ENCODE results near the gene CRYL1. TPM values are rescaled to one million over a fixed set of nuclear protein-coding genes. Genes with fewer than 3 reads are reported as not detected.
A peak's percentile ranks its signal among the peaks of the same experiment; 100 is the strongest.

CRYL1 gene
- total RNA-seq, 1 experiment from 2014 or later = 5.9 TPM

DNA sequence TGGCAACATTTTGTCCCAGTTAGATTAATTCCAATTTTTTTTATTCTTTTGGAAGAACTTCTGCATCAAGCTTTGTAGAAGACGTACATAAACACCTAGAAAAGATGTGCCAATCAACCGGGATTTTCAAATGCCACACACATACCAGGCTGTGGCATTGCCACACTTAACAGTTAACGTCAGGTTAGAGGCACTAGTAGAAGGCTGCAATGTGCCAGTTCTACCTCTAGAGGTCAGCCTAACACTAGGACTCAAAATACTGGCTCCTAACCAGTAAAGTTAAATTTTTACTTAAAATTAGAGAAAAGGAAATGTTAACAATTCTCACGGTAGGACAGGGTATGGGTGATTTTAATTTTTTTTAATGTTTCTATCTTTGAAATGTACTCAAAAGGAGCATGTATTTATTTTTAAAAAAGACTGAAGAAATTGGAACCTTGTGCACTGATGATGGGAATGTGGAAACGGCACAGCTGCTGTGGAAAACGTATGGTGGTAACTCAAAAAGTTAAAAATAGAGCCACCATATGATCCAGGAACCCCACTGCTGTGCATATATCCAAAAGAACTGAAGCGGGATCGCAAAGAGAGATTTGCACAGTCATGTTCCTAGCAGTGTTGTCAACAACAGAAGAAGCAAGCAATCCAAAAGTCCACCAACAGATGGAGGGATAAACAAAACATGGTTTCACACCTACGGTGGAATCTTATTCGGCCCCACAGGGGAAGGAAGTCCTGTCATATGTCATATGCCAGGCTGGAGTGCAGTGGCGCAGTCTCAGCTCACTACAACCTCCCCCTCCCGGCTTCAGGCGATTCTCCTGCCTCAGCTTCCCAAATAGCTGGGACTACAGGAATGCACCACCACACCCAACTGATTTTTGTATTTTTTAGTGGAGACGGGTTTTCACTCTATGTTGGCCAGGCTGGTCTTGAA, 30.3 kb downstream of the CRYL1 start:
- intact Hi-C loops (cut with micrococcal nuclease; ENCODE audit: unreplicated experiment) = loop anchor here (1.0 to 10.0 kb wide), 8 partner anchors 207 to 984 kb away; partner anchors contain the start of genes IL17D, MRPL57 and SKA3
- no peak overlapping the region for H3K27ac ChIP-seq (ENCODE audit: low read depth, low read length, poor library complexity, severe bottlenecking)
- DNase-seq (ENCODE audit: low spot score) = peak; percentile 75
- peaks cover 8% of the 10 kb centered on the region for H3K4me1 ChIP-seq (ENCODE audit: insufficient read depth, low read length, poor library complexity, severe bottlenecking)
- no peaks in the 10 kb centered on the region for H3K36me3 ChIP-seq (ENCODE audit: insufficient read depth, low read length, poor library complexity, severe bottlenecking)
- TF ChIP-seq, protein P1, sequence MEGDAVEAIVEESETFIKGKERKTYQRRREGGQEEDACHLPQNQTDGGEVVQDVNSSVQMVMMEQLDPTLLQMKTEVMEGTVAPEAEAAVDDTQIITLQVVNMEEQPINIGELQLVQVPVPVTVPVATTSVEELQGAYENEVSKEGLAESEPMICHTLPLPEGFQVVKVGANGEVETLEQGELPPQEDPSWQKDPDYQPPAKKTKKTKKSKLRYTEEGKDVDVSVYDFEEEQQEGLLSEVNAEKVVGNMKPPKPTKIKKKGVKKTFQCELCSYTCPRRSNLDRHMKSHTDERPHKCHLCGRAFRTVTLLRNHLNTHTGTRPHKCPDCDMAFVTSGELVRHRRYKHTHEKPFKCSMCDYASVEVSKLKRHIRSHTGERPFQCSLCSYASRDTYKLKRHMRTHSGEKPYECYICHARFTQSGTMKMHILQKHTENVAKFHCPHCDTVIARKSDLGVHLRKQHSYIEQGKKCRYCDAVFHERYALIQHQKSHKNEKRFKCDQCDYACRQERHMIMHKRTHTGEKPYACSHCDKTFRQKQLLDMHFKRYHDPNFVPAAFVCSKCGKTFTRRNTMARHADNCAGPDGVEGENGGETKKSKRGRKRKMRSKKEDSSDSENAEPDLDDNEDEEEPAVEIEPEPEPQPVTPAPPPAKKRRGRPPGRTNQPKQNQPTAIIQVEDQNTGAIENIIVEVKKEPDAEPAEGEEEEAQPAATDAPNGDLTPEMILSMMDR (conservative IDR thresholded peaks at IDR 0.05; ENCODE audit: low read depth, low read length) = peak; percentile 96
- TF ChIP-seq EZH2 (IDR thresholded peaks at IDR 0.05; ENCODE audit: borderline replicate concordance, low read depth, low read length, poor library complexity, severe bottlenecking) = no peak
- H3K27me3 ChIP-seq (replicated peaks; ENCODE audit: insufficient read depth, low read depth, low read length, poor library complexity) = no peaks in the 10 kb centered on the region
- no TSS peak for BruUV-seq (replicated peaks)
- H3K4me3 ChIP-seq (ENCODE audit: low read depth, low read length, poor library complexity, severe bottlenecking) = no peak overlapping the region
- H3K9me3 ChIP-seq (ENCODE audit: low read depth, low read length, poor library complexity, severe bottlenecking) = peaks cover 5% of the 10 kb centered on the region
- ChIA-PET POLR2A (ENCODE audit: low non-redundant PET) (no interaction called here), CTCF (interaction anchor here (0.7 to 1.5 kb wide), 4 partner anchors 334 to 432 kb away, joined by 3 to 5 read pairs (median 4); no protein-coding TSS in a partner anchor)

DNA sequence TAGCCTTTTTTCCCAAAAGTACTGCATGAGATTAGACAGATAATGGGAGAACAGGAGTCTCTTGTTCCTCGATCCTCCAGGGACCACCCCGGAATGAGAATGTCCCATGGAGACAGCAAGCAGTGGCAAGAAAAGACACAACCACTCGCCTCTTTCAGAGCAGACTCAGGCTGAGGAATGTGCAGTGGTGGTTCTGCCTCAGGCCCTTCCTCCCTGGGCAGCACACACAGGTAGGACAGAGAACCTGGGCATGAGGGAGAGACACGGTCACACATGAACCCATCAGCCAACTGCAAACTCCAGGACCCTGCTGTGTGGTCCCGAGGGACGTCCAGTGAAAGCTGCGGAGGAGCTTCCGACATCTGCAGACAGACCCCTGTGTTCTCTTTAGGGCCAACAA, 31.0 kb downstream of the CRYL1 start:
- CTCF ChIA-PET = interaction anchor here (2.1 kb wide), 1 partner anchor 430 kb away, joined by 14 read pairs; no protein-coding TSS in a partner anchor
- TF ChIP-seq, protein P1 (conservative IDR thresholded peaks at IDR 0.05; ENCODE audit: low read depth, low read length) = no peak
- no peak for TF ChIP-seq EZH2 (IDR thresholded peaks at IDR 0.05; ENCODE audit: borderline replicate concordance, low read depth, low read length, poor library complexity, severe bottlenecking)
- Histone ChIP-seq H3K4me1 (ENCODE audit: insufficient read depth, low read length, poor library complexity, severe bottlenecking) (peaks cover 8% of the 10 kb centered on the region), H3K9me3 (ENCODE audit: low read depth, low read length, poor library complexity, severe bottlenecking) (peaks cover 1% of the 10 kb centered on the region), H3K4me3 (ENCODE audit: low read depth, low read length, poor library complexity, severe bottlenecking) (no peak overlapping the region), H3K27me3 (replicated peaks; ENCODE audit: insufficient read depth, low read depth, low read length, poor library complexity) (no peaks in the 10 kb centered on the region), H3K27ac (ENCODE audit: low read depth, low read length, poor library complexity, severe bottlenecking) (no peak overlapping the region), H3K36me3 (ENCODE audit: insufficient read depth, low read length, poor library complexity, severe bottlenecking) (no peaks in the 10 kb centered on the region)
- intact Hi-C loops (cut with micrococcal nuclease; ENCODE audit: unreplicated experiment) = loop anchor here (1.0 to 10.0 kb wide), 8 partner anchors 208 to 985 kb away; partner anchors contain the start of genes IL17D, MRPL57 and SKA3
- no peak for DNase-seq (ENCODE audit: low spot score)
- POLR2A ChIA-PET (ENCODE audit: low non-redundant PET) = no interaction called here
- no TSS peak for BruUV-seq (replicated peaks)

DNA sequence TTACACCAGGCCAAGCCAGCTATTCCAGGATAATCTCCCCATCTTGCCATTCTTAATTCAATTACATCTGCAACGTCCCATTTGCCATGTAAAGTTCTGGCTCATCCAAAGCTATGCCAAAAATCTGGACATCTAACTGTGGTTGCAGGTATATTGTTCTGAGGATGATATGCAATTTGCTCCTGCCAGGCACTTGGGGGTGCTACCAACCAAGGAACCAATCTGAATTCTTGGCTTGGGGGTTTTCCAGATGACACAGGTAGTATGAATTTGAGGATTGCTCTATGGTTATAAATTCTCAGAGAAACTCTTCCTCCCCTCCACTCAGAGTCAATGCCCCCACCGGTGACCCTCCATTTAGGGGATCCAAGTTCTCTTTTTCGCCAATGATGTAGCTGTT, 33.0 kb downstream of the CRYL1 start:
- DNase-seq (ENCODE audit: low spot score) = peak; percentile 49
- BruUV-seq (replicated peaks) = no TSS peak
- peaks cover 8% of the 10 kb centered on the region for H3K4me1 ChIP-seq (ENCODE audit: insufficient read depth, low read length, poor library complexity, severe bottlenecking)
- ChIA-PET POLR2A (ENCODE audit: low non-redundant PET) (interaction anchor here (0.6 kb wide), 1 partner anchor 434 kb away, joined by 9 read pairs; no protein-coding TSS in a partner anchor), CTCF (interaction anchor here (0.6 to 2.1 kb wide), 4 partner anchors 377 to 984 kb away, joined by 3 to 14 read pairs (median 3); no protein-coding TSS in a partner anchor)
- no peaks in the 10 kb centered on the region for H3K36me3 ChIP-seq (ENCODE audit: insufficient read depth, low read length, poor library complexity, severe bottlenecking)
- H3K27me3 ChIP-seq (replicated peaks; ENCODE audit: insufficient read depth, low read depth, low read length, poor library complexity) = no peaks in the 10 kb centered on the region
- TF ChIP-seq EZH2 (IDR thresholded peaks at IDR 0.05; ENCODE audit: borderline replicate concordance, low read depth, low read length, poor library complexity, severe bottlenecking) = no peak
- TF ChIP-seq, protein P1 (conservative IDR thresholded peaks at IDR 0.05; ENCODE audit: low read depth, low read length) = peak; percentile 83
- intact Hi-C loops (cut with micrococcal nuclease; ENCODE audit: unreplicated experiment) = loop anchor here (10.0 kb wide), 3 partner anchors 642 to 802 kb away; partner anchors contain the start of genes MRPL57 and SKA3
- no peak overlapping the region for H3K4me3 ChIP-seq (ENCODE audit: low read depth, low read length, poor library complexity, severe bottlenecking)
- no peak overlapping the region for H3K27ac ChIP-seq (ENCODE audit: low read depth, low read length, poor library complexity, severe bottlenecking)
- H3K9me3 ChIP-seq (ENCODE audit: low read depth, low read length, poor library complexity, severe bottlenecking) = no peaks in the 10 kb centered on the region

Data from A673 (cell line).